Hippocampal formation (tissue), 2 donors: Measurements from ENCODE around the gene COL23A1.

Experiments
- DNase-seq, 2 donors: peaks; one replicate each; lab custom pipeline; 2025; lab: John Stamatoyannopoulos, UW

COL23A1 gene

GRCh38 chr5:178225174-178225573, 365.0 kb downstream of the COL23A1 start:
- no peak for DNase-seq

GRCh38 chr5:178224403-178224802, 365.8 kb downstream of the COL23A1 start:
- no peak for DNase-seq

- no peak for DNase-seq
Measured at GRCh38 chr5:178223828-178224335, 366.3 kb downstream of the COL23A1 start.

- no peak for DNase-seq
Measured at GRCh38 chr5:178223196-178223773, 366.9 kb downstream of the COL23A1 start.

- no peak for DNase-seq
Measured at GRCh38 chr5:178222292-178222691, 367.9 kb downstream of the COL23A1 start.

- no peak for DNase-seq
Measured at GRCh38 chr5:178221853-178222252, 368.3 kb downstream of the COL23A1 start.

- no peak for DNase-seq
Measured at GRCh38 chr5:178221282-178221681, 368.9 kb downstream of the COL23A1 start.

GRCh38 chr5:178218827-178219226, 371.4 kb downstream of the COL23A1 start:
- no peak for DNase-seq

GRCh38 chr5:178218237-178218776, 371.9 kb downstream of the COL23A1 start:
- no peak for DNase-seq

GRCh38 chr5:178216779-178217178, 373.4 kb downstream of the COL23A1 start:
- no peak for DNase-seq

- no peak for DNase-seq
Measured at GRCh38 chr5:178216088-178216534, 374.1 kb downstream of the COL23A1 start.

- no peak for DNase-seq
Measured at GRCh38 chr5:178215280-178216002, 374.8 kb downstream of the COL23A1 start.

GRCh38 chr5:178214160-178214803, 375.9 kb downstream of the COL23A1 start:
- DNase-seq = no peak

GRCh38 chr5:178213748-178214151, 376.4 kb downstream of the COL23A1 start:
- no peak for DNase-seq

- no peak for DNase-seq
Measured at GRCh38 chr5:178213003-178213461, 377.2 kb downstream of the COL23A1 start.

- DNase-seq = no peak
Measured at GRCh38 chr5:178212241-178213002, 377.8 kb downstream of the COL23A1 start.

- no peak for DNase-seq
Measured at GRCh38 chr5:178211095-178212048, 378.8 kb downstream of the COL23A1 start.

GRCh38 chr5:178210686-178211085, 379.5 kb downstream of the COL23A1 start:
- no peak for DNase-seq

- DNase-seq = no peak
Measured at GRCh38 chr5:178210073-178210535, 380.1 kb downstream of the COL23A1 start.

- DNase-seq = no peak
Measured at GRCh38 chr5:178209334-178210072, 380.7 kb downstream of the COL23A1 start.
